Tibial nerve (tissue), 4 donors: Measurements from ENCODE around the gene QRSL1. TPM values are rescaled to one million over a fixed set of nuclear protein-coding genes. Genes with fewer than 3 reads are reported as not detected.
"Not testable (repeated sequence)": the region's sequence is repeated elsewhere in the genome, so short reads cannot be mapped to it uniquely, and the experiment has no call there.

Experiments
- DNase-seq, 2 donors: peaks; one replicate each; pipeline ENCODE4 v3.0.0-alpha.2; 2019; ENCODE audit warnings: low spot score in 2 of 2
- H3K27ac ChIP-seq, 4 donors: fragments of 200-600 bp; sonication (generic) in 3 of 4; one replicate each; pipeline ENCODE4 v1.5.1; 2017 to 2019; ENCODE audit warnings: mild to moderate bottlenecking in 1 of 4
- H3K27me3 ChIP-seq, 2 donors: fragments of 200-600 bp; sonication (generic) in 1 of 2; one replicate each; pipeline versions ENCODE4 v1.5.1 to v1.6.0; 2017 to 2019
- H3K36me3 ChIP-seq, 3 donors: fragments of 200-600 bp; sonication (generic); one replicate each; pipeline ENCODE4 v1.5.1; 2018 to 2019
- H3K4me1 ChIP-seq, 4 donors: fragments of 200-600 bp; sonication (generic) in 3 of 4; one replicate each; pipeline ENCODE4 v1.5.1; 2017 to 2019
- H3K4me3 ChIP-seq, 4 donors: fragments of 200-600 bp; sonication (generic) in 3 of 4; one replicate each; pipeline ENCODE4 v1.5.1; 2017 to 2019; ENCODE audit warnings: mild to moderate bottlenecking in 1 of 4, moderate library complexity in 1 of 4
- H3K9me3 ChIP-seq, 4 donors: fragments of 200-600 bp; sonication (generic) in 3 of 4; one replicate each; pipeline ENCODE4 v1.5.1; 2017 to 2019
- CTCF ChIP-seq, 5 experiments: fragments of 200-600 bp in 3 of 5; fragments of 450-650 bp in 2 of 5; sonication (generic) in 3 of 5; IDR thresholded peaks; one replicate each; pipeline ENCODE4 v1.5.1; 2016 to 2019; ENCODE audit warnings: antibody characterized with exemption in 5 of 5, mild to moderate bottlenecking in 3 of 5, moderate library complexity in 2 of 5
- EP300 ChIP-seq, 2 donors: sonication (generic); formaldehyde crosslinking; IDR thresholded peaks; one replicate each; pipeline ENCODE4 v1.6.1; 2017; ENCODE audit warnings: antibody characterized with exemption in 2 of 2, mild to moderate bottlenecking in 1 of 2
- POLR2A ChIP-seq, 2 donors: fragments of 450-650 bp; IDR thresholded peaks; one replicate each; pipeline ENCODE4 v1.6.1; 2017; ENCODE audit warnings: antibody characterized with exemption in 2 of 2, mild to moderate bottlenecking in 2 of 2, moderate library complexity in 2 of 2
- WGBS, 2 donors: methylation state at CpG; one replicate each; pipeline ENCODE4 v1.1.5; 2018; 5-methylcytosine and 5-hydroxymethylcytosine counted together
- total RNA-seq, 4 donors: library from RNA; depleted of rRNA; stranded (reverse); fragments of >200 nt; gene quantifications; one replicate each; pipeline ENCODE4 v1.1.0, GENCODE V29; 2016

The QRSL1 gene
- total RNA-seq, result 10 to 100 TPM in 3 of 4 donors, 1 to 10 TPM in 1; 9.6 to 14.0 (median 11.1) TPM

GRCh38 chr6:106629103-106629858, at the start of gene QRSL1, which contains the start of gene RTN4IP1:
Gene QRSL1, plus strand, starts transcription at chr6:106629578. Its CDS starts 104 bp downstream, at chr6:106629682.
Gene RTN4IP1, minus strand, starts transcription at chr6:106629498. Its CDS starts 477 bp downstream, at chr6:106629021.
- peak within 1 kb of the TSS; percentile 78 to 92 (median 86) for H3K4me3 ChIP-seq
- DNase-seq, result peak; percentile 74 to 92
- TF ChIP-seq EP300 (IDR thresholded peaks at IDR 0.05) (peak in 1 of 2 donors; percentile 85), CTCF (IDR thresholded peaks at IDR 0.05) (peak in 1 of 5 experiments; percentile 36), POLR2A (IDR thresholded peaks at IDR 0.05) (peak in 1 of 2 donors; percentile 46)
- peaks cover 0 to 29% (median 8%) of the 10 kb centered on the region in 4 donors for H3K4me1 ChIP-seq
- no peaks in the 10 kb centered on the region for H3K9me3 ChIP-seq
- no peaks in the 10 kb centered on the region for H3K27me3 ChIP-seq
- H3K27ac ChIP-seq, result peak within 1 kb of the TSS; percentile 23 to 80 (median 72)
- 1% methylated on average over 33 of the region's 46 CpGs for WGBS, 2 donors
- no peaks in the 10 kb centered on the region for H3K36me3 ChIP-seq

GRCh38 chr6:106581468-106581867, 47.9 kb upstream of the QRSL1 start:
- 52 to 73% methylated on average over 1 of the region's 1 CpG for WGBS, 2 donors
- H3K36me3 ChIP-seq, result peaks cover 0 to 60% (median 0%) of the 10 kb centered on the region in 3 donors
- DNase-seq, result no peak

GRCh38 chr6:106586815-106587415, 42.5 kb upstream of the QRSL1 start:
- TF ChIP-seq CTCF (IDR thresholded peaks at IDR 0.05) (no peak), POLR2A (IDR thresholded peaks at IDR 0.05) (no peak), EP300 (IDR thresholded peaks at IDR 0.05) (no peak)
- Histone ChIP-seq H3K36me3 (peaks cover 0 to 53% (median 0%) of the 10 kb centered on the region in 3 donors), H3K9me3 (no peaks in the 10 kb centered on the region), H3K27ac (no peak overlapping the region), H3K27me3 (no peaks in the 10 kb centered on the region), H3K4me3 (no peak overlapping the region), H3K4me1 (peaks cover 0 to 7% (median 0%) of the 10 kb centered on the region in 4 donors)
- 96% methylated on average over 4 of the region's 4 CpGs for WGBS, 2 donors
- no peak for DNase-seq

More at GRCh38 chr6:106581468-106581867, 47.9 kb upstream of the QRSL1 start:
- no peaks in the 10 kb centered on the region for H3K27me3 ChIP-seq
- no peaks in the 10 kb centered on the region for H3K4me1 ChIP-seq
- TF ChIP-seq EP300 (IDR thresholded peaks at IDR 0.05) (no peak), POLR2A (IDR thresholded peaks at IDR 0.05) (no peak), CTCF (IDR thresholded peaks at IDR 0.05) (no peak)
- no peaks in the 10 kb centered on the region for H3K9me3 ChIP-seq
- H3K4me3 ChIP-seq, result no peak overlapping the region
- no peak overlapping the region for H3K27ac ChIP-seq

GRCh38 chr6:106588937-106589336, 40.4 kb upstream of the QRSL1 start:
- H3K9me3 ChIP-seq, H3K27ac ChIP-seq, H3K4me3 ChIP-seq, DNase-seq, H3K4me1 ChIP-seq, H3K27me3 ChIP-seq: not testable (repeated sequence)
- peaks cover 0 to 43% (median 0%) of the 10 kb centered on the region in 3 donors for H3K36me3 ChIP-seq
- WGBS, 2 donors, result 71 to 79% methylated on average over 5 of the region's 5 CpGs

- Histone ChIP-seq H3K4me3 (no peak overlapping the region), H3K9me3 (no peaks in the 10 kb centered on the region), H3K36me3 (peaks cover 0 to 24% (median 0%) of the 10 kb centered on the region in 3 donors), H3K27ac (no peak overlapping the region), H3K4me1 (peaks cover 0 to 7% (median 0%) of the 10 kb centered on the region in 4 donors), H3K27me3 (no peaks in the 10 kb centered on the region)
- WGBS, 2 donors, result 86 to 90% methylated on average over 3 of the region's 3 CpGs
- DNase-seq, result no peak
- no peak for TF ChIP-seq EP300 (IDR thresholded peaks at IDR 0.05)
- no peak for TF ChIP-seq POLR2A (IDR thresholded peaks at IDR 0.05)
These were observed 38.1 kb upstream of the QRSL1 start for GRCh38 chr6:106591111-106591825.
